ENCODE data around the gene CSPG4.

CSPG4 gene

GRCh38 chr15:75666823-75667501, 45.7 kb downstream of the CSPG4 start:
- TF ChIP-seq ZFP30 (CRISPR knock-in tag; IDR thresholded peaks at IDR 0.05) (no peak), CSDC2 (CRISPR knock-in tag; IDR thresholded peaks at IDR 0.05) (no peak), POU6F1 (CRISPR knock-in tag; IDR thresholded peaks at IDR 0.05; ENCODE audit: borderline replicate concordance, low read depth) (no peak), ZFP3 (CRISPR knock-in tag; IDR thresholded peaks at IDR 0.05) (no peak), OSR1 (CRISPR knock-in tag; IDR thresholded peaks at IDR 0.05) (no peak), BACH2 (CRISPR knock-in tag; IDR thresholded peaks at IDR 0.05; ENCODE audit: borderline replicate concordance) (no peak), PATZ1 (CRISPR knock-in tag; IDR thresholded peaks at IDR 0.05; ENCODE audit: borderline replicate concordance) (no peak), RARB (CRISPR knock-in tag; IDR thresholded peaks at IDR 0.05) (no peak), TOX (CRISPR knock-in tag; IDR thresholded peaks at IDR 0.05; ENCODE audit: borderline replicate concordance) (no peak), ISL1 (CRISPR knock-in tag; IDR thresholded peaks at IDR 0.05) (no peak), TCF4 (CRISPR knock-in tag; IDR thresholded peaks at IDR 0.05; ENCODE audit: borderline replicate concordance) (no peak)
- ATAC-seq, result peak; percentile 86

- no peak for TF ChIP-seq SNAI2 (CRISPR knock-in tag; IDR thresholded peaks at IDR 0.05)
- ATAC-seq, result no peak
These were observed 48.7 kb downstream of the CSPG4 start for GRCh38 chr15:75663931-75664421.

- TF ChIP-seq ZNF70 (CRISPR knock-in tag; IDR thresholded peaks at IDR 0.05) (no peak), PPARA (CRISPR knock-in tag; IDR thresholded peaks at IDR 0.05; ENCODE audit: borderline replicate concordance) (no peak), CREB5 (CRISPR knock-in tag; IDR thresholded peaks at IDR 0.05; ENCODE audit: low read depth) (no peak), ZNF8 (CRISPR knock-in tag; IDR thresholded peaks at IDR 0.05) (no peak), TCF4 (CRISPR knock-in tag; IDR thresholded peaks at IDR 0.05; ENCODE audit: borderline replicate concordance) (no peak), CSRNP3 (CRISPR knock-in tag; IDR thresholded peaks at IDR 0.05) (no peak), ZFP3 (CRISPR knock-in tag; IDR thresholded peaks at IDR 0.05) (no peak), ESRRG (CRISPR knock-in tag; IDR thresholded peaks at IDR 0.05) (no peak), OSR1 (CRISPR knock-in tag; IDR thresholded peaks at IDR 0.05) (no peak), TSHZ2 (CRISPR knock-in tag; IDR thresholded peaks at IDR 0.05) (no peak), RARB (CRISPR knock-in tag; IDR thresholded peaks at IDR 0.05) (no peak), GLIS3 (CRISPR knock-in tag; IDR thresholded peaks at IDR 0.05) (no peak), ZFP30 (CRISPR knock-in tag; IDR thresholded peaks at IDR 0.05) (no peak), PATZ1 (CRISPR knock-in tag; IDR thresholded peaks at IDR 0.05; ENCODE audit: borderline replicate concordance) (no peak), TOX (CRISPR knock-in tag; IDR thresholded peaks at IDR 0.05; ENCODE audit: borderline replicate concordance) (no peak), POU6F1 (CRISPR knock-in tag; IDR thresholded peaks at IDR 0.05; ENCODE audit: borderline replicate concordance, low read depth) (no peak), ZNF565 (CRISPR knock-in tag; conservative IDR thresholded peaks at IDR 0.05; ENCODE audit: low read depth) (no peak)
- ATAC-seq, result no peak
These were observed 49.7 kb downstream of the CSPG4 start for GRCh38 chr15:75662823-75663519.
